Stimulated activated CD8-positive, alpha-beta memory T cell treated with anti-CD3 and anti-CD28 coated beads, Interleukin-15, amount 100 ng/mL, for 24 hours (primary cell): ENCODE measurements around the gene DOCK1.

Experiments
- DNase-seq: peaks from one replicate; pipeline ENCODE4 v3.0.0-alpha.2; 2020; ENCODE audit warnings: low read depth

Gene DOCK1

DNA sequence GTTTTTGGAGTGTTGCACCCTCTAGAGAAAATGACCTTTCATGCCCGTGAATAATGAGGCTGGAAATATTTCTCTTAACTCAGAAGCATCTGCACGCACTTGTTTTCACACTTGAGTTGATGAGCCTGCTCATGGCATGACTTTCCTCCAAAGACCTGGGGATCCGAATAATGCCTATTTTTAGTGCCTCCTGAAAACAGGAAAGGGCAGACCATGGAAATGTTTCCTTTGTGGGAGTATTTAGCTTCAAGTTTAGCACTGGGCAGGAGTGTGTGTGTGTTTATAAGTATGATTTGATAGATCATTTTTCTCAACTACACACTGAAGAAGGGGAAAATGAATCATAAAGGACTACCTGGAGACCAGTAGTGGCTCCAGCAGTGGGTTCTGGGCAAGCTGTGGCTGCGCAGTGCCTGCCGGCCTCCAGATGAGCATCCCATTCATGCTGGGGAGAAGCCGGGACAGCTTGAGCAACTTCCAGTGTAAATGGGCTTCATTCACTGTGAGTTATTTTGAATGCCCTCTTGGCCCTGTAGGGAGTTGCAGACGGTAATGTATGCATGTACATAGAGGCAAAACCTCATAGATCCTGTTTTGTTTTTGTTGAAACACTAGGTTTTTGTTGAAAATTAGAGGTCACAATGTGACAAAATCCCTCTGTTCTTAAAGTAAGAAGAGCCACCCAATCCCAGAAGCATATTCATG, 408.9 kb downstream of the DOCK1 start:
- no peak for DNase-seq

DNA sequence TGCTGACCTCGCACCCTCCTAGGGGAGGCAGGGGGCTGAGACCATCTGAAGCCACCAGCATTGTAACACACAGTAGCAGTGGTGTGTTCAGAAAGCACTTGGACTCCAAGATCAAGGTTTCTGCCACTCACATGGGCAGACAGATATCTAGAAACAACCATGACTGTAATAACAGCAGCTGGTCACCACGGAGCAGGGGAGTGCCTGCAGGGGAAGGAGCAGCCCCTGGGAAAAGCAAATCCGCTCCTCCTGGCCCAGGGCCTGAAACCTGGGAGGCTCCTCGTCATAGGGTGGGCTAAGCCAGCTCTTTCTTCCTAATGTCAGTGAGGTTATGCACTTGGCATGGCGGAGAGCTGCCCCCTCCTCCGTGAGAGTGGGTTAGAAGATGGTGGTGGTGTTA, 409.6 kb downstream of the DOCK1 start:
- DNase-seq = no peak

GRCh38 chr10:127315888-127316287, 410.7 kb downstream of the DOCK1 start:
- DNase-seq = no peak

GRCh38 chr10:127318396-127318795, 413.2 kb downstream of the DOCK1 start:
- no peak for DNase-seq

DNA sequence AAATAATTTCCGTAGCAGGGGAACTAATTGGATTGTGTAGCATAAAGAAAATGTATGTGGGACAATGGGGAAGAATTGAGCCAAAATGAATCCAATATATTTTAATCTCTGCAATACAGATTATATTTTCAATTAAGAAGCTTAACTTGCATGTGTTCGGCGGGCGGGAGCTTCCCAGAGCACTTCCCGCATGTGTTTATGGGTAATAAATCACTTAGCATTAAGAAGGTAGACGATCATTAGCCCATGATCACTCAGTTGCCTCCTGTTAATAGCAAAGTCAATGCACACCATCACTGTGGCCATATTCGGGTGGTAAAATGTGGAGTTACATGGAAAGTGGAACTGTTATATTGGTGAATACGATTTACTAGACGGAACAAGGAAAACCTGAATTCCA, 414.0 kb downstream of the DOCK1 start:
- no peak for DNase-seq

GRCh38 chr10:127319691-127320090, 414.5 kb downstream of the DOCK1 start:
- no peak for DNase-seq

GRCh38 chr10:127320176-127320575, 414.9 kb downstream of the DOCK1 start:
- no peak for DNase-seq

GRCh38 chr10:127322286-127322685, 417.1 kb downstream of the DOCK1 start:
- DNase-seq = no peak

- DNase-seq = no peak
Observed at GRCh38 chr10:127325506-127325905, 420.3 kb downstream of the DOCK1 start.

DNA sequence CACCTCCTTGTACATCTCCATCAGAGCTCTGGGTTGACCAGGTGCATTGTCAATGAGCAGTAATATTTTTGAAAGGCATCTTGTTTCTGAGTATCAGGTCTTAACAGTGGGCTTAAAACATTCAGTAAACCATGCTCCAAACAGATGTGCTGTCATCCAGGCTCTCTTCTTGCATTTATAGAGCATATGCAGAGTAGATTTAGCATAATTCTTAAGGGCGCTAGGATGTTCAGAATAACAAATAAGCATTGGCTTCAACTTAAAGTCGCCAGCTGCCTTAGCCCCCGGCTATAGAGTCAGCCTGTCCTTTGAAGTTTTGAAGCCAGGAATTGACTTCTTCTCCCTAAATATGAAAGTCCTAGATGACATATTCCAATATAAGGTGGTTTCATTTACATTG, 421.7 kb downstream of the DOCK1 start:
- DNase-seq = no peak

- no peak for DNase-seq
Observed at GRCh38 chr10:127331696-127332095, 426.5 kb downstream of the DOCK1 start.

GRCh38 chr10:127332631-127333030, 427.4 kb downstream of the DOCK1 start:
- DNase-seq = no peak

GRCh38 chr10:127337801-127338200, 432.6 kb downstream of the DOCK1 start:
- no peak for DNase-seq

GRCh38 chr10:127338399-127339110, 433.3 kb downstream of the DOCK1 start:
- no peak for DNase-seq

- no peak for DNase-seq
Observed at GRCh38 chr10:127343821-127344220, 438.6 kb downstream of the DOCK1 start.

GRCh38 chr10:127344346-127344745, 439.1 kb downstream of the DOCK1 start:
- DNase-seq = no peak

GRCh38 chr10:127345231-127345965, 440.2 kb downstream of the DOCK1 start:
- no peak for DNase-seq

- no peak for DNase-seq
Observed at GRCh38 chr10:127346604-127347003, 441.4 kb downstream of the DOCK1 start.

- no peak for DNase-seq
Observed at GRCh38 chr10:127347202-127347959, 442.2 kb downstream of the DOCK1 start.

- no peak for DNase-seq
Observed at GRCh38 chr10:127349737-127350136, 444.5 kb downstream of the DOCK1 start.

DNA sequence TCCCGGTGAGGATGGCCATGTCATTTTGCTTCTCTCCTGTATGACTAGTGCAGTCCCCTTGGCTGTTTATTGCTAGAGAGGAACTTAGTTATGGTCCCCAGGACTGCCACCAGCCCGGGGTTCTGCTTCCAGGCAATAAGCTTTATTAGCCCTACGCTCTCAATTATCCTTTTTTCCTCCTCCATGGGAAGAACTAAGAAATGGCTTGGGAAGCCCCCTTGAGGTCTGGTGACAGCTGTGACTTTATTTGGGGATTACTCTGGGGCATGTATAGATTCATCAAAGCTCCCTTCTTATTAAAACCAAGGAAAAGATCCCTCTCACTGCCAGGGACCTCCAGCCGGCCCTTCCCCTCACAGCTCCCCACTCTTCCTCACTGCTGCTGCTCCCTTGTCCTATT, 446.3 kb downstream of the DOCK1 start:
- DNase-seq = no peak

- DNase-seq = no peak
Observed at GRCh38 chr10:127353544-127353943, 448.3 kb downstream of the DOCK1 start.
